NCI-H2081 (cell line): ENCODE data around the gene BLTP2.
"Not testable (repeated sequence)": the region's sequence is repeated elsewhere in the genome, so short reads cannot be mapped to it uniquely, and the experiment has no call there.

ENCODE experiments used
- DNase-seq, 2 experiments: peaks; one replicate each; lab custom pipeline; 2025; lab: John Stamatoyannopoulos, UW

The BLTP2 gene

GRCh38 chr17:28644787-28645575 lies at the start of gene BLTP2:
Gene BLTP2 (minus strand): TSS chr17:28645158. CDS start chr17:28645056, 102 bp downstream.
- DNase-seq: peak; percentile 89 to 90

GRCh38 chr17:28693869-28694268 lies 48.9 kb upstream of the BLTP2 start:
- DNase-seq: no peak

GRCh38 chr17:28689011-28689410 lies 44.1 kb upstream of the BLTP2 start:
- DNase-seq: no peak

GRCh38 chr17:28688481-28688880 lies 43.5 kb upstream of the BLTP2 start:
- no peak for DNase-seq

- no peak for DNase-seq
Measured at GRCh38 chr17:28686296-28686695, 41.3 kb upstream of the BLTP2 start.

GRCh38 chr17:28685366-28685765 lies 40.4 kb upstream of the BLTP2 start:
- DNase-seq: no peak

- no peak for DNase-seq
Measured at GRCh38 chr17:28684963-28685362, 40.0 kb upstream of the BLTP2 start.

- no peak for DNase-seq
Measured at GRCh38 chr17:28682655-28683054, 37.7 kb upstream of the BLTP2 start.

- no peak for DNase-seq
Measured at GRCh38 chr17:28675980-28676379, 31.0 kb upstream of the BLTP2 start.

GRCh38 chr17:28675490-28675889 lies 30.5 kb upstream of the BLTP2 start:
- DNase-seq: no peak

- DNase-seq: no peak
Measured at GRCh38 chr17:28669918-28670317, 25.0 kb upstream of the BLTP2 start.

- DNase-seq: no peak
Measured at GRCh38 chr17:28667870-28668269, 22.9 kb upstream of the BLTP2 start.

GRCh38 chr17:28665994-28666393 lies 21.0 kb upstream of the BLTP2 start:
- no peak for DNase-seq

GRCh38 chr17:28663723-28664122 lies 18.8 kb upstream of the BLTP2 start:
- no peak for DNase-seq

GRCh38 chr17:28662527-28662829 lies 17.5 kb upstream of the BLTP2 start:
- no peak for DNase-seq

- peak; percentile 76 to 84 for DNase-seq
Measured at GRCh38 chr17:28661635-28662526, 16.9 kb upstream of the BLTP2 start, which contains the start of the genes SDF2 and SUPT6H. Gene SDF2 (minus strand): TSS chr17:28661906. CDS start chr17:28661876, 30 bp downstream. Gene SUPT6H (plus strand): TSS chr17:28662205. CDS start chr17:28673402, 11,197 bp downstream.

- not testable (repeated sequence) for DNase-seq
Measured at GRCh38 chr17:28659497-28659881, 14.5 kb upstream of the BLTP2 start.

GRCh38 chr17:28658766-28659496 lies 14.0 kb upstream of the BLTP2 start:
- DNase-seq: not testable (repeated sequence)

GRCh38 chr17:28658342-28658741 lies 13.4 kb upstream of the BLTP2 start:
- not testable (repeated sequence) for DNase-seq

- DNase-seq: no peak
Measured at GRCh38 chr17:28657756-28658155, 12.8 kb upstream of the BLTP2 start.

GRCh38 chr17:28655160-28655559 lies 10.2 kb upstream of the BLTP2 start:
- DNase-seq: no peak

- DNase-seq: no peak
Measured at GRCh38 chr17:28648698-28649097, 3.7 kb upstream of the BLTP2 start.
